ENCODE data around the gene COL23A1. TPM values are rescaled to one million over a fixed set of nuclear protein-coding genes. Genes with fewer than 3 reads are reported as not detected.

COL23A1 gene
- total and polyA plus RNA-seq, 2 of the 13 experiments (the other 11 are each of a cell fraction or from before 2014, with no cell fraction given): not detected

- TF ChIP-seq ZNF652 (CRISPR knock-in tag; IDR thresholded peaks at IDR 0.05; ENCODE audit: borderline replicate concordance, low read depth): peak; percentile 97
- TF ChIP-seq ATF7-NPFF (CRISPR knock-in tag; IDR thresholded peaks at IDR 0.05; ENCODE audit: low read depth): peak; percentile 67; the same call in 1 of the 2 replicates
- TF ChIP-seq ZBTB44 (CRISPR knock-in tag; IDR thresholded peaks at IDR 0.05): no peak
- TF ChIP-seq FOXK1 (CRISPR knock-in tag; IDR thresholded peaks at IDR 0.05; ENCODE audit: borderline replicate concordance, low read depth): peak; percentile 3; the same call in 1 of the 2 replicates
- TF ChIP-seq ZNF230 (CRISPR knock-in tag; IDR thresholded peaks at IDR 0.05): 0 out of 2 replicates have a peak, but pooled peaks have one; percentile 51
- TF ChIP-seq LRRFIP1 (CRISPR knock-in tag; conservative IDR thresholded peaks at IDR 0.05): no peak
- peak; percentile 14; the same call in 1 of the 2 replicates for TF ChIP-seq ZNF362 (CRISPR knock-in tag; IDR thresholded peaks at IDR 0.05; ENCODE audit: borderline replicate concordance)
- no peak for TF ChIP-seq STAT5B (CRISPR knock-in tag; IDR thresholded peaks at IDR 0.05)
- no peak for TF ChIP-seq TRIM22 (IDR thresholded peaks at IDR 0.05)
- peak; percentile 31; the same call in 1 of the 2 replicates for TF ChIP-seq REPIN1 (CRISPR knock-in tag; IDR thresholded peaks at IDR 0.05; ENCODE audit: borderline replicate concordance, low read depth)
- peak; percentile 53; the same call in 1 of the 2 replicates for TF ChIP-seq PRDM15 (CRISPR knock-in tag; IDR thresholded peaks at IDR 0.05)
- peak; percentile 94 for TF ChIP-seq YY1 (IDR thresholded peaks at IDR 0.05; ENCODE audit: insufficient read depth, insufficient replicate concordance, low read depth, low read length)
- no peak for TF ChIP-seq ATF5 (CRISPR knock-in tag; IDR thresholded peaks at IDR 0.05; ENCODE audit: low read depth)
- TF ChIP-seq RAD21 (CRISPR knock-in tag; IDR thresholded peaks at IDR 0.05): no peak; the same call in 1 of the 2 replicates
- TF ChIP-seq FOXK2 (IDR thresholded peaks at IDR 0.05): no peak
- TF ChIP-seq ZNF343 (CRISPR knock-in tag; IDR thresholded peaks at IDR 0.05): no peak
- peak; percentile 22; the same call in 1 of the 2 replicates for TF ChIP-seq ZSCAN25 (CRISPR knock-in tag; IDR thresholded peaks at IDR 0.05)
These were observed 36.5 kb upstream of the COL23A1 start, which contains the start of gene CLK4 (continued) for GRCh38 chr5:178626484-178627258.
